Endometrial microvascular endothelial cells (primary cell): ENCODE results near the gene TMEM132C. TPM values are rescaled to one million over a fixed set of nuclear protein-coding genes. Genes with fewer than 3 reads are reported as not detected.

Source experiments
- in situ Hi-C: cut with HindIII; loops from 2 replicates; pipeline ENCODE4 v1.10.0; 2017; ENCODE audit warnings: low sequenced_read_pairs, low pct_unique_long_range_greater_than_20kb; ENCODE audit errors: inconsistent ontology term
- total RNA-seq: library from RNA; depleted of rRNA; stranded (reverse); fragments of >200 nt; gene quantifications from one replicate; pipeline ENCODE4 v1.2.3, GENCODE V29; 2015; ENCODE audit errors: inconsistent ontology term

TMEM132C gene
- total RNA-seq, 1 donor from 2014 or later: not detected

DNA sequence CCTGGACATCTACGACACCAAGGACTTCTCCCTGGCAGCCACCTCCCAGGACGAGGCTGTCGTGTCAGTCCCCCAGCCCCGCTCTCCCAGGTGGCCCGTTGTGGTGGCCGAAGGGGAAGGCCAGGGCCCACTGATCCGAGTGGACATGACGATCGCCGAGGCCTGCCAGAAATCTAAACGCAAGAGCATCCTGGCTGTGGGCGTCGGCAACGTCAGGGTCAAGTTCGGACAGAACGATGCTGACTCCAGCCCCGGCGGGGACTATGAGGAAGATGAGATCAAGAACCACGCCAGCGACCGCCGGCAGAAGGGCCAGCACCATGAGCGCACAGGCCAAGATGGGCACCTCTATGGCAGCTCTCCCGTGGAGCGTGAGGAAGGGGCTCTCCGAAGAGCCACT, 438.2 kb downstream of the TMEM132C start:
- in situ Hi-C loops: no loop called here

DNA sequence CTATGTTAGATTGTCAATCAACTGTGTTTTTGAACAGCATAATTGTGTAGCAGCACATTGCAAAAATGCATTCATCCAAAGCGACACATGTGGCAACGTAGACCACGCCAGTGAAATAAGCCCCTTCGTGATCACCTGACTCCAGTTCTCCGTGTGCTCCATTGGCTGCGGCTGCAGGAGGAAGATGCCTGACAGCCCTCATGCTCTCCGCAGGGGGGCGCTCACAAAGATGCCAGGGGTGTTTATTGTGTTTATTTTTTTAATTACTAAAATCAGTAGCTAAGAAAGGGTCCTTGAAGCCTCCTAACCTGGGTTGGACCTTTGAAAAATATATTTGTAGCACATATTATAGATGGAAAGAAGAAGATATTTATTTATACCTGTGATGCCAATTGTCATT, 440.5 kb downstream of the TMEM132C start:
- in situ Hi-C loops: no loop called here

- in situ Hi-C loops: no loop called here
Observed at GRCh38 chr12:128708789-128709188, 441.8 kb downstream of the TMEM132C start.

DNA sequence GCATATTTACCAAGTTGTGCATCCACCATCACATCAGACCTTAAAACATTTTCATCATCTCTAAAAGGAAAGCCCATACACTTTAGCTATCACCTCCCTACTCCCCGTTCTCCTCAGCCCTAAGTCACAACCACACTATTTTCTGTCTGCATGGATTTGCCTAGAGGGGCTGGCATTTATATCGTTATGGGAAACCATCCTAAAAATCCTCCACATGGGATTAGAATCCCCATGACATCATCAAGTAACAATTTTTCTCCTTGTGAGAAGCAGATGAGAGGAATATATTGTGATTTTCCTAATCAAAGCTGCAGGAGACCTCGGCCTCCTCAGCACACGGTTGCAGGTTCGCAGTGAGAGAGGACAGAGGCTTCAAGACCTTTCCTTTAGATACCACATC, 442.7 kb downstream of the TMEM132C start:
- in situ Hi-C loops: no loop called here

- in situ Hi-C loops: no loop called here
Observed at GRCh38 chr12:128711486-128711885, 444.5 kb downstream of the TMEM132C start.

GRCh38 chr12:128712622-128713021, 445.7 kb downstream of the TMEM132C start:
- in situ Hi-C loops: no loop called here

GRCh38 chr12:128715485-128715884, 448.5 kb downstream of the TMEM132C start:
- in situ Hi-C loops: no loop called here

- in situ Hi-C loops: no loop called here
Observed at GRCh38 chr12:128724468-128725046, 457.6 kb downstream of the TMEM132C start.

- in situ Hi-C loops: no loop called here
Observed at GRCh38 chr12:128726886-128727285, 459.9 kb downstream of the TMEM132C start.

- in situ Hi-C loops: no loop called here
Observed at GRCh38 chr12:128727461-128727860, 460.5 kb downstream of the TMEM132C start.

GRCh38 chr12:128727999-128728398, 461.0 kb downstream of the TMEM132C start:
- in situ Hi-C loops: no loop called here

- in situ Hi-C loops: no loop called here
Observed at GRCh38 chr12:128729628-128730121, 462.7 kb downstream of the TMEM132C start.

- in situ Hi-C loops: no loop called here
Observed at GRCh38 chr12:128734371-128734770, 467.4 kb downstream of the TMEM132C start.

GRCh38 chr12:128737292-128737966, 470.5 kb downstream of the TMEM132C start:
- in situ Hi-C loops: no loop called here

- in situ Hi-C loops: no loop called here
Observed at GRCh38 chr12:128743916-128744315, 476.9 kb downstream of the TMEM132C start.

DNA sequence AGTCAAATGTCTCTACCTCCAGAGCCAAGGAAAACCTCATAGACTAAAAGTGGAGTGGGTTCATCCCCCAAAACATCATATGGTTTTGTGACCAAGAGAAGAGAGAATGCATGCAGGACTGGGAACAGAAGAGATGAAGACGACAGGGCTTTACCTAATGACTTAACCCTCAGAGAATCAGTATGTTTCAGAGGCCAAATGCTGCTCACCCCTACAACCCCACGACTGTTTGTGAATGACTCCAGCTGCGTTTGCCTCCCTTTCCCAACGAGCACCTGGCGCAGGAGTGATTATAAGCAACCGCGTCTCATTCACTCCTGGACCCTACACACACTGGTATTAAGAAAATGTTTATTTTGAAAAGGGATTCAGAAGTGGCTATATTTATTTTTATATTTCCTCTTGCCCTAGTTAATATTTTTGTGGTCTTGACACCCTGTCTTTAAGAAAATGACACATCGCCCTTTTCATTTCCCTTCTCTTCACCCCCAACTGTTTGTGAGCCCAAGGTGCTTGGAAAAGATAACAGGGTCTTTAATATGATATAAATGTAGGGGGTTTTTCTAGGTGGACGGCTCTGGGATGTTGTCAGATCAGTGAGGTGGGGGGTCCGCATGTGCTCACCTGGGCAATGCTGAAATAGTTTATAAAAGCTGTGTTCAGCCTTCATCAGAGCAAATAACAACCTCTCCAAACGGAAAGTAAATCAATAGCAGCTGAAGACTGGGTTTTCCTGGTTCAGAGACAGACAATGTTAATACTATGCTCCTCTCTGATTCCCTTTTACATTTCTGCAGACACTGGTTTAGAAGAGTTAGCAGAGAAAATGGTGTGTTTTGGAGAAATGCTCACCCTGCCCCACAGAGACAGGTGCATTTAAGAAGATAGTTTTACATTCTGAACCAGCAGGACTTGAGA, 479.1 kb downstream of the TMEM132C start:
- in situ Hi-C loops: no loop called here

DNA sequence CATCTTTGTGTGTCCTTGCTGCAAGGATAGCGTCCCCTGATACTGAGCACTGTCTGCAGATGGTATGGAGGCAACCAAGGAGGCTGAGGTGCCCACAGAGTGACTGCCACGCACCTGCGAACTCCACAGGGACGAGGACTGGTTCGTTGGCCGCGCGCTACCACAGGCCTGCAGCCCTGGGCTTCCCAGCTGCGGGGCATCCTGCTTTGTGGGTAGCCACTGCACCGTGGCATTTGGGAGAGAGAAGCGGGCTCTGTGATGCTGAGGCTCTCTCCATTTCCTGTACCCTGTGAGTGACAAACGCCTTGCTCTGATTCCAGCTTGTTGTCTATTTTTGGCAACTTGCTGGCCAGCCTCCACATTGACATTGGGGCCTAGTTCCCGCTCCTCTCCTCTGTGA, 480.5 kb downstream of the TMEM132C start:
- in situ Hi-C loops: no loop called here

DNA sequence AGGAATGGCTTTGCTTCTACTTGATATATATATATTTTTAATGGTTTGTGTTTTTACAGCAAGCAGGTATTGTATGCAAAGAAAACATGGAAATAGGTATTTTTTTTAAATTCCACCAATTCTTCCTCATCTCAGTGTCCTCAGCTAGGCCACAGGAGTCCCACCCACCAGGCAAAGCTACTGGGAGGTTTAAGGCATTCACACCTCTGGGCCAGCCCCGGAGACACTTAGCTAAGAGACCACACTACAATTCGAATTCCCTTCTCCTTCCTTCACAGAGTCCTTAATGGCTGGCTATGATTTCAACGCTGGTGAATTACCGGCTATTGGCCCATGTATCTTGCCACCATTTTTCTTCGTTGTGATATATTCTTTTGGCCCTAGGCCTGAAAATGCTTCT, 485.4 kb downstream of the TMEM132C start:
- in situ Hi-C loops: no loop called here

DNA sequence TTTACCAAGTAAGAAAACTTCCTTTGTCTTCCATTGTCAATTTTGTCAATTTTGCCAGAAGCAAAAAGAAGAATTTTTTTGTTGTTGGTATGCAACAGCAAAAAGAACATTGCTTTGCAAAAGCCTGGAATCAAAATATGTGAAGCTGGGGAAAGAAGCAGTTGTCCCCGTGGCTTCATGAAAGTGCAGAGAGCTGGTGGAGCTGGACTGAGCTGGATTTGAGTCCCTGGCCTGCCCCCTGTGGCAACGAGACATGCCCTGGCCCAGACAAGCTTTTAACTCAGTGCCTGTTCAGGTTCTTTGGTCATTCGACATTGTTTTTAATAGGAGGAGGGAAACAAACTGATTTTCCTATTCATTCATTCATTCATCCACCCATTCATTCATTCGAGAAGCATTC, 486.5 kb downstream of the TMEM132C start:
- in situ Hi-C loops: no loop called here

GRCh38 chr12:128754275-128754674, 487.3 kb downstream of the TMEM132C start:
- in situ Hi-C loops: no loop called here
